NCI-H2081 treated with DMSO at 0.1 percent for 48 hours (cell line): ENCODE data around the gene APOBEC3A.
"Not testable (repeated sequence)": the region's sequence is repeated elsewhere in the genome, so short reads cannot be mapped to it uniquely, and the experiment has no call there.

Source experiments
- DNase-seq: peaks from one replicate; lab custom pipeline; 2025; lab: John Stamatoyannopoulos, UW

The APOBEC3A gene

DNA sequence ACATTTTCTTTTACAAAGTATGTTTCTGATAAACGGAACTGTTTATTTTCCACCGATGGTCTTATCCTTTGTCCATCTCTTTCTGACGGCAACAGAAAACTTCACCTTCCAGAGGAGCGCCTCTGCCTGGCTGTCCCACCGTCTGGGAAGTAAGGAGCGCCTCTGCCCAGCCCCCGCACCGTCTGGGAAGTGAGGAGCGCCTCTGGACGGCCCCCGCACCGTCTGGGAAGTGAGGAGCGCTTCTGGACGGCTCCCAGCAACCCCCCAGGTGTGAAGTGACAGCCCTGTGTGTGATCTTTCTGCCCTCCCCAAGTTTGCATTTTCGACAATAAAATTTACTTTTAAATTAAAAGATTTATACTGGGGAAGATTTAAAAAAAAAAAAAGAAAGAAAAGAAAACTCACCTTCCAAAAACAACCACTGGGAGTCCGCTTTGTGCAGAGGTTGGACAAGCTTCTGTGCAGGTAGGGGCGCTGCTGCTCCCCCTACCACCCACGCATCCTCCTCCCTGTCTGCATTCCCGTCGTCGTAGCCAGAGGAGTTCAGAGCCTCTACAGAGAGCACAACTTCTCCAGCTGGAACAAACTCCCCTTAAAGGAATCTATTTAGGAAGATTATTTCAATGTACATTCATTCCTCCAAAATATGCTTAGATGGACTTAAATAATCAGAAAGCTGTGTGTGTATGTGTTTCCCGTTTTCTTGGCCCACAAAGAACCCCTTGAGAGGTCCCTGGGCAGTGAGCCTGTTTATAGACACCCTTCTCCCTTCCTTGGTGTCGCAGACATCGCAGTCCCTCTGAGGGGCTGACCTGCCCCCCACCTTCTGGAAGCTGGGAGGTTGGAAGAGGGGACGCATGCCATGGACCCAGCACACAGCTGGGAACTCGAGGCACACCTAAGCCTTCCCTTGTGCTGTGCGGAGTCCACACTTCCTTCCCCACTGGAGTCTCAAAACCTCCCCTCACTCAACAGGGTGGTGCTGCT, 23.9 kb downstream of the APOBEC3A start:
- DNase-seq: no peak

- DNase-seq: no peak
Observed at GRCh38 chr22:38981992-38982927, 24.9 kb downstream of the APOBEC3A start, which contains the start of gene APOBEC3B. TSS of gene APOBEC3B (plus strand) at chr22:38982347. CDS start at chr22:38982454, 107 bp downstream.

DNA sequence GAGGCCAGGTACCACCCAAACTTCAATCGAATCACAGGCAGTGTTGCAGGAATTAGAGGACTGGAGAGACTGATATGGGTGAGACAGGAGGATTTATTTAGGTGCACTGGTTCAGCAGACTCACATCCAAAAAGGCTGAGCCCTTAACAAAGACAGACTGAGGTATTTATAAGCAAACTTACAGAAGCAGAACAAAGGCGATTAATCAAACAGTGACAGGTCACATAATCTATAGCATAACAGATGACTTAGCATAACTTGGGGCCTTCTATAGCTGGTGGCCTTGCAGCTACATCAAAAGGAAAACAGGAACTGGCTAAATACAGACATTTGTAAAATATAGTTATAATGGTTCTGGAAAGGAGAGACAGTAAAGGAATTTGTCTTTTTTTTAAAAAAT, 26.8 kb downstream of the APOBEC3A start:
- DNase-seq: no peak

- DNase-seq: not testable (repeated sequence)
Observed at GRCh38 chr22:38984784-38985757, 27.7 kb downstream of the APOBEC3A start.

- DNase-seq: no peak
Observed at GRCh38 chr22:38986629-38987028, 29.2 kb downstream of the APOBEC3A start.

- DNase-seq: no peak
Observed at GRCh38 chr22:38987171-38987895, 29.9 kb downstream of the APOBEC3A start.

DNA sequence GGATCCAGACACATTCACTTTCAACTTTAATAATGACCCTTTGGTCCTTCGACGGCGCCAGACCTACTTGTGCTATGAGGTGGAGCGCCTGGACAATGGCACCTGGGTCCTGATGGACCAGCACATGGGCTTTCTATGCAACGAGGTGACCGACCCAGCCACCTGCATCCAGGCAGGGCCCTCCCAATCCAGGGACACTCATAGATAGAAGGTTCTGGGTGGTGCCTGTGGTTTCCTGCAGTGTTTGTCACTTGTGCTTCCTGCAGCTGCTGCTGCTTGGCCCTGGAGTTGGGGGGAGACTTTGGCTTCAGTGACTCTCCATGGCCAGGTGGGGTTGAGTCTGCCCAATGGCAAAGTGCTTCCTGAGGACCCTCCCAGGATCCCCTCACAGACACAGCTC, 32.1 kb downstream of the APOBEC3A start:
- DNase-seq: no peak

DNA sequence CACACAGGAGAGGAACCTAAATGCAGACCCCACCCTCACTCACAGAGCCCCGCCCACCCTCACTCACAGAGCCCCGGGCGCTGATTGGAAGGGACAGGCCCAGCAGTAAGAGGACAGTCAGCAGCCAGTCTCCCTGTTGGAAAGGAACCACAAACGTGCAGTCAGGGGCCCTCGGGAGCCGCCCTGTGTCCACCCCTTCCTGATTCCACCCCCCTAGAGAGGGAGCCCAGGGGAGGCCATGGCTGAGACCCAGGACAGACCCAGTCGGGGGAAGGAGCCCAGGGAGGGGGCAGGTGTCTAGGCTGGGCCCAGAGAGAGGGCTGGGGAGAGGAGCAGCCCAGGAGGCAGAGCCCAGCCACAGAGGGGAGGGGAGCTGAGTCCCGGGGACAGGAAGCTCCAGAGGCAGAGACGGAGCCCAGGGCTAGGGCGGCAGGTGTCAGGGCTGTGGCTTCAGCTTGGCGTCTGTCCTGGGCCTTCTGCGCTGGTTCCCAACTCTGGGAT, 35.5 kb downstream of the APOBEC3A start:
- not testable (repeated sequence) for DNase-seq

DNA sequence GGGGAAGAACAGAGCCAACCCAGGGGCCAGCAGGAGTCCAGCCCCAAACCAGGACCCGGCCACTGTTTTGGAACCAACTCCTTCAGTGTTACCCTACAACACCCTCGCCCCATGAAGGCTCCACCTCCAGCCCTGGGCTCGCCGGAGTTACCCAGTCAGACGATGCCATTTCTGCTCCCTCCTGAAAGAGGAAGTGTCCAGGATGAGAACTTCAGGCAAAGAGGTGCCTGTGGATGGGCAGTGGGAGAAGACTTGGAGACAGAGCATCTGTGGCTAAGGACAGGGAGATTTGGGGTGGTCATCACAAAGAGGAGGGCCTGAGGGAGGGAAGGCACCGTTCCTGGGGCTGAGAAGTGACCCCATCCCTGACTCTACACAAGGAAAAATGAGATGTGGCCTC, 38.7 kb downstream of the APOBEC3A start:
- DNase-seq: no peak

GRCh38 chr22:38997518-38997917, 40.1 kb downstream of the APOBEC3A start:
- no peak for DNase-seq

- DNase-seq: no peak
Observed at GRCh38 chr22:39003165-39003638, 45.8 kb downstream of the APOBEC3A start.

DNA sequence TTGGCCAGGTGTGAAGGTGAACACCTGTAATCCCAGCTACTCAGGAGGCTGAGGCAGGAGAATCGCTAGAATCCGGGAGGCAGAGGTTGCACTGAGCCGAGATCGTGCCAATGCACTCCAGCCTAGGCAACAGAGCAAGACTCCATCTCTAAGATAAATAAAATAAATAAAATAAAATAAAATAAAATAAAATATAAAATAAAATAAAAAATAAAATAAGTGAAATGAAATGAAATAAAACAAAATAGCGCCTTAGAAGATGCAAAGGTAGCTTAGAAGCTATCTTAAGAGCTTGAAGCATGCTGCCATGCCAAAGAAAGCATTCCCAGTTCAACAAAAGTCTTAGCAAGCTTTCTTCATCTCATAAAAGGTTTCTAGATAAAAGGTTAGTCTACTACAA, 49.8 kb downstream of the APOBEC3A start:
- no peak for DNase-seq

- DNase-seq: not testable (repeated sequence)
Observed at GRCh38 chr22:39008271-39008850, 51.0 kb downstream of the APOBEC3A start.

DNA sequence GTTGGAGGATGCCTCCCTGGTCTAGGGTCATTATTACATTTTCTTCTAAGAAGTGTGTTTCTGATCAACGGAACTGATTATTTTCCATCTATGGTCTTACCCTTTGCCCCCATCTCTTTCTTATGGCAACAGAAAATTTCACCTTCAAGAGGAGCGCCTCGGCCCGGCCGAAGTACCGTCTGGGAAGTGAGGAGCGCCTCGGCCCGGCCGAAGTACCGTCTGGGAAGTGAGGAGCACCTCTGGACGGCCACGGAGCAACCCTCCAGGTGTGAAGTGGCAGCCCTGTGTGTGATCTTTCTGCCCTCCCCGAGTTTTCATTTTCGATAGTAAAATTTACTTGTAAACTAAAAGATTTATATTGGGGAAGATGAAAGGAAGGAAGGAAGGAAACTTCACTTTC, 53.5 kb downstream of the APOBEC3A start:
- DNase-seq: no peak
